CD4-positive, alpha-beta T cell treated with Interleukin-17A for 1 hour (primary cell): ENCODE measurements around the gene CCDC12.

ENCODE experiments used
- DNase-seq: peaks from one replicate; pipeline ENCODE4 v3.0.0-alpha.2; 2020

CCDC12 gene

DNA sequence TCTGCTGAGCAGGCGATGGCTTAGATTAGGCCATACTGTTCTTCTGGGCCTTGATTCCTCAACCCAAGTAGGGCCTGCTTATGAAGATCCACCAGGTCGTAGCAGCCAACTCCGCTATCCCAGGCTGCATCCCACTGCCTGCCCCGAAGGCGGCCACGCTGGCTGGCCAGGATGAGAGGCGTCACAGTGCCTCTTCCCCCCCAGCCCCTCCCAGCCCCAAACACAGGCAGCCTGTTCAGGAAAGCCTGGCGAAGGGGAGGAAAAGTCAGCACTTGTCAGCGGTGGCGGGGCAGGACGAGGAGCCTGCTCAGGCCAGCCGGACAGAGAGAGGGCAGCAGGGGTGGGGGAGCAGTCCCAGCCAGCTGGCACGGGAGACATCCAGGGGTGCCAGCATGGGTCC lies 87.8 kb downstream of the CCDC12 start:
- no peak for DNase-seq

DNA sequence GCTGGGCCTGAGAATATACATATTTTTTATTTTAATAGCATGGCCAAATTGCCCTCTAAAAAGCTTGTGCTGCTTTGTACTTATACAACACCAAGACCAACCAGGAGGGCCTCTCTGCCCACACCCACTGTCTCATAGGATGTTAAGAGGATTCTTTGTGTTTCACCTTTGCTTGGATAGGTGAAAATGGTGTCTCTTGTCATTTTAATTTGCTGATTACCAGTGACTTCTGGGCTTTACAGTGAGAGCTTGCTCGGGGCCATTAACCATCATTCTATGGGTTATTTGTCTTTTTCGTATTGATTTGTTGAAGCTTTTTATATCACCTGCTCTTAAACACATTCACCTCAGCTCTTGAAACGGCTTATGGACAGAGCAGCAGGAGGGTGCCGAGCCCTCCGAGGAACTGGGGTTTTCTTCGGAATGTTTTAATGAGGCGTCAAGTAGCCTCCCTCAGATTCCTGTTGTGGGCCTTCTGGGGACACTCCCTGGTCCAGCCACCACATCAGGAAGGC lies 88.5 kb downstream of the CCDC12 start:
- DNase-seq: no peak

DNA sequence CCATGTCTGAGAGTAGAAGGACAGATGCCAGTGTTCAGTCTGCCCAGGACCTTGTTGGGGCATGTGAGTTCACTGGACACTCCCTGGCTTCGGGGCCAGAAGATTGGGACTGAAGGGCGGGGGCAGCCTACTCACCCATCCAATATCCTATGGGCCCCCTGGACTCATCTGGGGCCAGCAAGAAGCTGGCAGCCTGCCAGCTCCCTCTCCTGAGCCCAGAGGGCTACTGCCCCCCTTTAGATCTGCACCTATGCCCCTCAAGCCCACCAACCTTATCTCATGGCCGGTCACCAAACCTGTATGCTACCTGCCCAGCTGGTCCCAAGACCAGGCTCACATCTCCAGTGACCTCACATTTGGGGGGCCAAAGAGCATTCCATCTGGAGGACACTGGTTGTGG lies 90.9 kb downstream of the CCDC12 start:
- no peak for DNase-seq

DNA sequence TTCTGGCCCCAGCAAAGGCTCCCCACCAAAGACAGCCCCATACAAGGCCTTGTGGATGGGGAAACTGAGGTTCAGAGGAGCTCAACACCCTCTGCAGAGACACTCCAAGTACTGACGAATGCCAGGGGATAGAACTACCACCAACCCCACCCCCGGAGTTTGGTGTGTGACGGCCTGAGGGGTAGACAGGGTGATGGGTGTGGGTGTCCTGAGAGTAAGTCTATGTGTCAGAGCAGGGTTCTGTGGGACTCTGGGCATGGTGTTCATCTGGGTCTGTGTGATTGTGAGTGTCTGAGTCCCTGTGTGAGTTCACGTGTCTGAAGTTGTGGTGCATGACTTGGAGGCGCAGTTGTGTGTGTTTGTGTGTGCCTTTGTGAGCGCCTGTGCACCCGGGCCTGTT lies 91.6 kb downstream of the CCDC12 start:
- DNase-seq: no peak

DNA sequence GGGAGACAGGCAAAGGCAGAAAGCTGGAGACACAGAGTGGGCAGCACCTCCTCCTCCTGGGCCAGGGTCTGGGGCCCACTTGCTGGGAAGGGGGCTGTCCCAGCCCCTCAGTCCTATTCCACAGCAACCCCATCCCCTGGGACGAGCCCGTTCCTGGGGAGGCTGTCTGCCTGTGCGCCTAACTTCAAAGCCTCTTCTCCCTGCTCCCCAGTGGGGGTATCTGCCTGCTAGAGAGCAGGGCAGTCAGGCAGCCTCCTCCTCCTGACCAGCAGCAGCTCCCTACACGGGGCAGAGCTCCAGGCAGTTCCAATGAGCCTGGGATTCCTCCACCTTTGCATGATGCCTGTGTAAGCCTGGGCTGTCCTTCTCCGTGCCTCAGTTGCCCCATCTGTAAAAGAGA lies 92.1 kb downstream of the CCDC12 start:
- no peak for DNase-seq

DNA sequence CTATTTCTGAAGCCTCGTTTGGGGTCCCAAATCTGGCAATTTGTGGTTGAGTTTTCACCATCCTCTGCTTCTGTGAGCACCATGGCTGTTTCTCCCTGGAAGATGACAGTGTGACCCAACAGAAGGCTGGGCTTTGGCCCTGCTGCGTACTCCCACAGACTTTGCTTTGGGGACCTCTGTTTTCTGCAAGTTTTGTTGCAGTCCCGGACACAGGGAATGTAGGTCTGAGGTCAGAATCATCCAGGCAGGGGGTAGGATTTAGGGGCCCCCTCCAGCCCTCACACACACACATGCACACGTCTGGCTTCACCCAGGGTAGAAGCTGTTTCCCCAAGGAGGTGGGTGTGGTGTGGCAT lies 92.7 kb downstream of the CCDC12 start:
- no peak for DNase-seq

DNA sequence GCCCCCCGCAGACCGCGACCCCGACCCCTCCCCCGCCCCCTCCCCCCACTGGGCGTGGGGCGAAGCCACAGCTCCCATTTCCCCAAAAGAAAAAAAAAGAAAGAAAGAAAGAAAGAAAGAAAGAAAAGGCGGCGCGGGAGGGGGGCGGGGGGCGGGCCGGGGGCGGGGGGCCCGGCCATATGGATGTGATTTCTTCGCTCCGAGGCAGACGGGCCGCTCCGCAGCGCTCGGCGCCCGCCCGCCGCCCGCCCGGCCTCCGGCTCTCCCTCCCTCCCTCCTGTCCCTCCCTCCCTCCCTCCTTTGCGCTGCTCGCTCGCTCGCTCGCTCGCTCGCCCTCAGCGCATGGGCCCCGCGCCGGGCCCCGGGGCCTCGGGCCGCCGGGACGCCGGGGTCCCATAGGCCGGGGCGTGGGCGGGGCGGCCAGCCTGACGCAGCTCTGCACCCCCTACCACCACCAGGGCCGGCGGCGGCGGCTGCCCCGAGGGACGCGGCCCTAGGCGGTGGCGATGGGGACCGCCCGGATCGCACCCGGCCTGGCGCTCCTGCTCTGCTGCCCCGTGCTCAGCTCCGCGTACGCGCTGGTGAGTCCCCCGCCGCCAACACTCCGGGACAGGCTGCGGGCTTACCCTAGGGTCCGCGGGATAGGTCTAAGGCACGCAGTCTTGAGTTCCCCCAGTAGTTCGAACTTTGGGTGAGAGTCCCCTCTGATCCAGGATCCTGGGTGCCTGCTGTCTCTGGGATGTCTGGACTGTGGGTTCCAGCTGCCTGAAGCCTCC lies 93.3 kb downstream of the CCDC12 start:
- no peak for DNase-seq

DNA sequence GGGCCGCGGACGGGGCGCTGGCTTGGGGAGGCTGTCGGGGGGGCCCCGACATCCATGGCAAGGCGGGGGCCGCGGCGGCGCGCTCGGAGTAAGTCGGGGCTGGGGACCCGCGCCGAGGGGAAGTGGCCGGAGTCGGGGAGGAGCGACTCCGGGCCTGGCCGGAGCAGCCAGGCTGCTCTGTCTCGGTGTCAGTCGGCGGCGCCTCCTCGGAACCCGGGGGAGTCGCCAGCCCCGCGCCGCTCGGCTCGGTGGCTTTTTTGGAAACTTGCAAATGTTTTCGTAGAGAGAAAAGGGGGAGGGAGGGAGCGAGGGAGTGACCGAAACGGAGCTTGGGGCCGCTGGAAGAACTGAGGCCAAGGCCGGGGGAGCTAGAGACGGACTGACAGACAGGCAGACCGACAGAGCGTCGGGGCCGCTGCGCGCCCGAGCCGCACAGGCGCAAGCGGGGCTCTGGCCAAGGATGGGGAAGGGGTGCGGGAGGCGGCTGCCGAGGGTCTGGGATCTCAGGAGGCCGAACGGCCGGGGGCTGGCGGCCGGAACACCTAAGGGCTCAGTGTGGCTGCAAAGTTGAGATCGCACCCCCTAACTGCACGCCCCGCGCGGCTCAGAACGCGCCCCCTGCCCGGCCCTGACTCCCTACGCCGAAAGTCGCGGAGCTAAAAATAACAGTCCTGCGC lies 94.0 kb downstream of the CCDC12 start:
- no peak for DNase-seq

DNA sequence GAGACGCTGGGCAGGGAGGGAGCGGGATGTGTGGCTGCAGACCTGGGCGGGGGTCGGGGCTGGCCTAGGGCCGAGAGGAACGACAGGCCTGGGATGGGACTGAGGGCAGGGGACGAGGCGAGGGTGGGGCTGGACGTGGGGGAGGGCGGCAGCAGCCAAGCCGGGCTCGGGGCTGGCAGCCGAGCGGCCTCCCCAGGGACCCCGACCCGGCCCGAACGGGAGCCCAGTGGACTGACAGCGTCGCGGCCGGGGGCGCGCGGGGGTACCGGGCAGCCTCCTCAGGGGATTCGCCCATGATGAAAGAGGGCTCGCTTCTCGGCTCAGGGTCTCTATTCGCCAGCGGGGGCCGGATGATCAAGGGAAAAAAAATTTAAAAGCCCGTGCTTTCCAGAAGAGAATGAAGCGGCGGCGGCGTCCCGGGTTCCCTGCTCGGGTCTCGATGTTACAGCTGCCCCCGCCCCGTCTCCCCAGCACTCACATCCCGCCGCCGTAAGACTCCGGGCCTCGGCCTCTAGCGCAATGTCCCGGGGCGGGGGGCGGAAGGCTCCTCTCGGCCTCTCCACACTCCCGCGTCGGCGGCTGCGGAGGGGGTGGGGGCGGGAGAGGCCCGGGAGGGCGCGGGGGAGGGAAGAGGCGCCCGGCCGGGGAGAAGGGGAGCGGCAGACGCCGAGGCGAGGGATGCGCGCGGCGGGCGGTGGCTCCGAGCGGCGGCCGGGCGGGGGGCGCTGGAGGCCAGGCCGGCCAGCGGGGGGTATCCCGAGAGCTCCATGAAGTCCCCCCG lies 94.8 kb downstream of the CCDC12 start:
- DNase-seq: no peak

DNA sequence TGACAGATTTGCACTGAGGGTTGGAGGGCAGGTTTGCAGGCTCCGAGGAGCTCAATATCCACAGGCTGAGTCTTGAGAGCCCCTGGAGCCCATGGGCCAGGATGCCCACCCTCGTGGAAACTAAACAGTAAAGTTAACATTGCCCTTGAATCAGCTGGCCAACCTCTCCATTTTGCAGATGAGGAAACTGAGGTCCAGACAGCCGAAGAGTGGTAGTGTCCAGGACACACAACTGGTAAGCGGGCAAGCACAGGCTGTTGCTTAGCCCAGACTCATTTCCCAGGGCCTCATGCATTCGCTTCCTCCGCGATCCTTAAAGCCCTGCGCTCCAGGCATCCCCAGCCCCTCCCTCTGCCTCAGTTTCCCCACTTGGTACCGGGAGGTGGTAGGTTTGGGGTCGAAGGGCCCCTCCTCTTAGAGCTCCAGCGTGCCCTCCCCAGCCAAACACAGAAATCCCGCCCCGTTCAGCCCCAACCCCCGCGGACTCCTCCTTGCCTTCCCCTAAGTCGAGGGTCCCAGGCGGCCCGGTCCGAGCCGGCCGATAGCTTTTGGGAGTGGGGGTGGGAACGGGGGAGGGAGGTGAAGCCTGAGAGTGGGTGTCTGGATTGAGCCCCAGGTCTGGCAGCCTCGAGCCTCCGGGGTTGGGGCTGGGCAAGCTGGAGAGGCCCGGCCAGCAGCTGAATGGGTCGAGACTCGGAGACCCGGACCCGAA lies 95.5 kb downstream of the CCDC12 start:
- no peak for DNase-seq

DNA sequence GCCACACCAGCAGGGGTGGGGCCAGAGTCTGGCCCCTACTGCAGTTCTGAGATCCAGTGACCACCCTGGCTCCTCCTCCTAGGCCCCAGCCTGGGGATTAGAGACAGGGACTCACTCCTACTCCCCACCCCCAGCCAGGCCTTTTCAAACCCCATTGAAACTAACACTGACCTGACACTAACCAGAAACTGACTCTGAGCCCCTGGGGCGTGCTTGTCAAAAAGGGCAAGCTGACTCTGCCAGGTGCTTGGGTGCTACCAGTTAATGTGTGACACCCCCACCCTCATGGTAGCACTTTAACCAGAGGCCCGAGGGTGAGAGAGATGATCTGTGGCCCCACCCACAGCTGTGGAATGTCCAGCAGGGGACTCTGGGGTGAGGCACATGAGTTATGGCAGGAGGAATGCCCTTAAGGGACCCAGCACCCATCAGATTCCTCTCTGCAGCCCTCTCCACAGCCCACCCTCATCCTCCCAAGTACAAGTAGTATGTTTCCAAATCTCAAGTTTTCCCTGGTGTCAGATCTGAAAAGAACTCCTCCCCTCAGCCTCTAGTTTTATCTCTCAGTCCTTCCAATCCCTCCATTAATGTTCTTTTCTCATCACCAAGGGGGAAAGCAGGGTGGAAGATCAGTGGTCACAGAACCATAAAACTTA lies 97.6 kb downstream of the CCDC12 start:
- no peak for DNase-seq

DNA sequence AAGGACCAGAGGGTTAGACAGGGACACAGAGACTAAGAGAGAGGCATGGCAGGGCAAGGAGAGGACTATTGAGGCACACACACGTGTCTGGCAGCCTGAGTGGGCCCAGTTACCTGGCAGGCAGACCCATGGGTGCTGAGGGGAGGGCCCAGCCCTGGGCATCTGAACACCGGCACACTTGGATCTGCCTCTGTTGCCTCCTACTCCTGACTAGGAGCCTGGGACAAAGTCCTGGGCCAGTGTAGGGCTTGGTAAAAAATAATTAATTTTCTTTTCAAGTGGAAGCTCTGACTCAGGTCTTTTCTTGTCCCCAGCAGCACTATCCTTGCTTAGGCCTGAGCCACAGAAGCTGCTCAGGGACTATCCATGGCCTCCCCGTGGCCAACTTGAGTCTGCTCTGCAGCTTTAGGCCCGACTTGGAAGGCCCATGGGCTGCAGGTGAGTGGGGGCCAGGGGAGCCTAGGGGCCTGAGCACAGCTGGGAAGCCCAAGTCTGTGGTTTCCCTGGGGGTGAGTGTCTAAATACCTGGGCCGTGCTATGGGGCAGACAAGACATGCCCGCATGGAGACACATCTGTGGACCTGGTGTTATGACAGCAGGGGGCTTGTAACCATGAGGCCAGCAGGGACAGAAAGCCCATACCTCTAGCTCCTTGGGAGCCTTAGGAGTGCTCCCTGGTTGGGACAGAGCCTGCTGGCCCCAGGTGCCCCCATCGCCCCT lies 99.0 kb downstream of the CCDC12 start, which contains the start of gene PTH1R:
PTH1R (plus strand) TSS at position 316 of the 720 bp plus-strand sequence. CDS start 5,839 bp downstream, outside the sequence.
- DNase-seq: no peak

DNA sequence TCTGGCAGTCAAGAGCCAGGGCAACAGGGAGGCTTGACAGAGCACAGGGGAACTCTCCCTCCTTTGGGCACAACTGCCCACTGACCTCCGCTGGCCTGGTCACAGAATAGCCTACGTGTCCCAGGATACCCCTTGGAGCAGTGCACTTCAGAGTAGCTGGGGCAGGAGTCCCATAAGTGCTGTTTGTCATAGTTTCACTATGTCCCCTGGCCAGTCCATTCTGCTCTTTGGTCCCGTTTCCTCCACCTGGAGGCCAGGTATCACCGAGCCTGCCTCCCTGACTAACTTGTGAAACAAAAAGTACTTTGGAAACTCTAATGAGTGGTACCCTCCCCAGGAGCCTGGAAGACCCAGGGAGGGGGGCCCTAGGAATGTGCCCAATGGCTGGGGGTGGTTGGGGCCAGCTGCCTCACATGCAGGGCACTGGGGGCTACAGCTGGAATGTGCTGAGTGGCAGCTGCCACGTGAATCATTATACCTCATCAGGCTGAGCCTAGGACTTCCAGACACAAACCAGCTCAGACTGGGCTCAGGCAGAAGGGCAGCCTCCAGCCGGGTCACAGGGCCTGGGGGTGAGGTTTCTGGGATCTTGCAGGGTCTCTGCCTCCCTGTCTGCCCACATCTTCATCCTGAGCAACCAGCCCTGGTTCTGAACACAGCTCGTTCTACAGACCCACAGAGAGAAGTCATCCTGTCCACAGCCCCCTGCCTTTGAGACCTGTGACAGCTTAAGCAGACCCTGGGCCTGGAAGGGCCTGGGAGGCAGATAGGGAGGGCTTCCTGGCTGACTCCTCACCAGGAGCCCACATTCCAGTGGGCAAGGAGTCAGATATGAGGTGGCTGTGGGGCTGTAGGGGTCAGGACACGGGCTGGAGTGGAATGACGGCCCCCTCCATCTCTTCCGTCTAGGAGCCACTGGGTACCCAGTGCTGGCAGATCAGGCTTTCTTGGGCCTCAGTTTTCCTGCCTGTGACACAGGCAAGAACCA lies 99.9 kb downstream of the CCDC12 start:
- DNase-seq: no peak

DNA sequence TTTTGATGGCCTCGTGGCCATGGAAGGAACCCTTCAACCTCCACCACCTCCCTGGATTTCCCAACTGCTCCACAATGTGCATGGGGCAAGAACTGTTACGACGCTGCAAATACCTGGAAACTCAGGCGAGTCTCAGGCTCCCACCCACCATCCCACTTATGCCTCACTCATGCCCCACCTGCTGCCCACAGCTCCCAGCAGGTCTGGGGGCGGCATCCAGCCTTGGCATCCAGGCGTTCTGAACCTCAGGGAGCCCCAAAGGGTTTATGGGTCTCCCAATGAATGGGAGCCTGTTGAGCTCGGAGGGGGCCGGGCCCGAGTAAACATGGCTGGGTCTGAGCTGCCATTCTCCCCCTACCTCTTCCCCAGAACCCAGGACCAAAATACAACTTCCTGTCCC lies 101.0 kb downstream of the CCDC12 start:
- no peak for DNase-seq

DNA sequence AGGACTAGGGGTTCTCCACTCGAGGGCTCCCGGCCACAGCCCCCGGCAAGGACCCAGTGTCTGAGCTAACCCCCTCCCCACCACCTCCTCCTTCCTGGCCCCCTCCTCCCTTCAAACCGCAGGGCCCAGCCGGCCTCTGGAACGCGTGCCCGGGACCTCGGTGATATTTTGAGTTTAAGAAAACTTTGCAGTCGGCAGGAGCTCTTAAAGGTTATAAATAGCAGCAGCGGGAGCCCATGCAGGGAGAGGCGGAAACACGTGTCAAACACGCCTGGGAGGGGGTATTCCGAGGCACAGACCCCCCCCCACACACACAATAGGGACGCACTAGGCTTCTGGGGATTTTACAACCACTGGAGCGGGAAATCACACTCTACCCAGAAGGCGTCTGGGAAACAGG lies 102.1 kb downstream of the CCDC12 start:
- no peak for DNase-seq

DNA sequence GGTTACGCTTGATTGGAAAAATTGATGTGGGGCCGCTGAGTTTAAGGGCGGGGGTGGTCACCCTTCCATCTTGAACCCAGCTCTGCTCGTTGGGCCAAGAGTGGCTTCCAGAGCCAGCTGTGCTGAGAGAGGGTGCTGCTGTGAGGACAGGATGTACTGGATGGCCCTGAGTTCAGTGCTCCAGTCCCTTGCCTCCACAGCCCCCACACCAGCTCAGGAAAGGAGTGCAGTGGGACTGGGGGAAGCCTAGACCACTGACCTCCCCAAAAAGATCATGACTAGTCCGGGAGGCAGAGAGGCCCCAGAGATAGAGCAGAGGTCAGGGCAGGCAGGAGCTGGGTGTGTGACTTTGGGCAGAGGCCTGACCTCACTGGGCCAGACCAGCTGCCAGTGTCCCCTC lies 103.0 kb downstream of the CCDC12 start:
- no peak for DNase-seq
